ENCODE results near the gene TM9SF3. TPM values are rescaled to one million over a fixed set of nuclear protein-coding genes. Genes with fewer than 3 reads are reported as not detected.

The TM9SF3 gene
- total RNA-seq, 1 experiment from 2014 or later = 79.3 TPM

DNA sequence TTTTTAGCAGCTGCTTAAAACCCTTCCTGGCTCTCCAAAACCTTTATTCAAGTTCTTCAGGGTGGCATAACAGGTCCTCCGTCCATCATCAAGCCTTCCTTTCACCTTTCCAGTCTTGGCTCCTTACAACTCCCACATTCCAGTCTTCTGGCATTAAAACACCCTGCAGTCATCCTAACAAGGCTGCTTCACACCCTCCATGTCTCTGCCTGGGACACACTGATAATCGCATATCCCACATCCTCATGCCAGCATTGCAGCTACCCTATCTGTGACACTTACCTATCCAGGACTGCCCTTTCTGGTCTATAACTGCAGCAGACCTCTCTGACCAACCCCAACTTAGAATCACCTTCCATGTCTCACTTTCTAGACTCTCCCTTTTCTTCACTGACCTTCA, 70.5 kb downstream of the TM9SF3 start:
- TF ChIP-seq ZNF274 (IDR thresholded peaks at IDR 0.05; ENCODE audit: low read depth, low read length) (no peak), RAD21 (IDR thresholded peaks at IDR 0.05; ENCODE audit: low read depth) (no peak), CBX3 (IDR thresholded peaks at IDR 0.05; ENCODE audit: low read depth) (no peak), SRF (IDR thresholded peaks at IDR 0.05; ENCODE audit: low read depth) (no peak)
- TF ChIP-seq, protein P1, sequence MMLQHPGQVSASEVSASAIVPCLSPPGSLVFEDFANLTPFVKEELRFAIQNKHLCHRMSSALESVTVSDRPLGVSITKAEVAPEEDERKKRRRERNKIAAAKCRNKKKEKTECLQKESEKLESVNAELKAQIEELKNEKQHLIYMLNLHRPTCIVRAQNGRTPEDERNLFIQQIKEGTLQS (IDR thresholded peaks at IDR 0.05) = no peak
- TF ChIP-seq, protein P2, sequence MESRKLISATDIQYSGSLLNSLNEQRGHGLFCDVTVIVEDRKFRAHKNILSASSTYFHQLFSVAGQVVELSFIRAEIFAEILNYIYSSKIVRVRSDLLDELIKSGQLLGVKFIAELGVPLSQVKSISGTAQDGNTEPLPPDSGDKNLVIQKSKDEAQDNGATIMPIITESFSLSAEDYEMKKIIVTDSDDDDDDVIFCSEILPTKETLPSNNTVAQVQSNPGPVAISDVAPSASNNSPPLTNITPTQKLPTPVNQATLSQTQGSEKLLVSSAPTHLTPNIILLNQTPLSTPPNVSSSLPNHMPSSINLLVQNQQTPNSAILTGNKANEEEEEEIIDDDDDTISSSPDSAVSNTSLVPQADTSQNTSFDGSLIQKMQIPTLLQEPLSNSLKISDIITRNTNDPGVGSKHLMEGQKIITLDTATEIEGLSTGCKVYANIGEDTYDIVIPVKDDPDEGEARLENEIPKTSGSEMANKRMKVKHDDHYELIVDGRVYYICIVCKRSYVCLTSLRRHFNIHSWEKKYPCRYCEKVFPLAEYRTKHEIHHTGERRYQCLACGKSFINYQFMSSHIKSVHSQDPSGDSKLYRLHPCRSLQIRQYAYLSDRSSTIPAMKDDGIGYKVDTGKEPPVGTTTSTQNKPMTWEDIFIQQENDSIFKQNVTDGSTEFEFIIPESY (IDR thresholded peaks at IDR 0.05; ENCODE audit: extremely low read depth, insufficient replicate concordance, low read length) = no peak
- TF ChIP-seq, protein P3, sequence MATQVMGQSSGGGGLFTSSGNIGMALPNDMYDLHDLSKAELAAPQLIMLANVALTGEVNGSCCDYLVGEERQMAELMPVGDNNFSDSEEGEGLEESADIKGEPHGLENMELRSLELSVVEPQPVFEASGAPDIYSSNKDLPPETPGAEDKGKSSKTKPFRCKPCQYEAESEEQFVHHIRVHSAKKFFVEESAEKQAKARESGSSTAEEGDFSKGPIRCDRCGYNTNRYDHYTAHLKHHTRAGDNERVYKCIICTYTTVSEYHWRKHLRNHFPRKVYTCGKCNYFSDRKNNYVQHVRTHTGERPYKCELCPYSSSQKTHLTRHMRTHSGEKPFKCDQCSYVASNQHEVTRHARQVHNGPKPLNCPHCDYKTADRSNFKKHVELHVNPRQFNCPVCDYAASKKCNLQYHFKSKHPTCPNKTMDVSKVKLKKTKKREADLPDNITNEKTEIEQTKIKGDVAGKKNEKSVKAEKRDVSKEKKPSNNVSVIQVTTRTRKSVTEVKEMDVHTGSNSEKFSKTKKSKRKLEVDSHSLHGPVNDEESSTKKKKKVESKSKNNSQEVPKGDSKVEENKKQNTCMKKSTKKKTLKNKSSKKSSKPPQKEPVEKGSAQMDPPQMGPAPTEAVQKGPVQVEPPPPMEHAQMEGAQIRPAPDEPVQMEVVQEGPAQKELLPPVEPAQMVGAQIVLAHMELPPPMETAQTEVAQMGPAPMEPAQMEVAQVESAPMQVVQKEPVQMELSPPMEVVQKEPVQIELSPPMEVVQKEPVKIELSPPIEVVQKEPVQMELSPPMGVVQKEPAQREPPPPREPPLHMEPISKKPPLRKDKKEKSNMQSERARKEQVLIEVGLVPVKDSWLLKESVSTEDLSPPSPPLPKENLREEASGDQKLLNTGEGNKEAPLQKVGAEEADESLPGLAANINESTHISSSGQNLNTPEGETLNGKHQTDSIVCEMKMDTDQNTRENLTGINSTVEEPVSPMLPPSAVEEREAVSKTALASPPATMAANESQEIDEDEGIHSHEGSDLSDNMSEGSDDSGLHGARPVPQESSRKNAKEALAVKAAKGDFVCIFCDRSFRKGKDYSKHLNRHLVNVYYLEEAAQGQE (IDR thresholded peaks at IDR 0.05; ENCODE audit: low read depth) = no peak
- RAD21 ChIA-PET (ENCODE audit: low non-redundant PET in 1 of 2, low total read pairs in 2 of 2, uncharacterized antibody in 2 of 2, unreplicated experiment in 2 of 2) = no interaction called here
- Histone ChIP-seq H3K27ac (ENCODE audit: low read depth, low read length) (no peak overlapping the region), H3K9ac (ENCODE audit: low read length) (no peak overlapping the region), H4K20me1 (ENCODE audit: insufficient read depth) (no peaks in the 10 kb centered on the region), H3K9me2 (ENCODE audit: insufficient read depth) (no peaks in the 10 kb centered on the region), H3K4me3 (replicated peaks in 1 of 2; ENCODE audit: low read depth in 1 of 2, low read length in 2 of 2) (no peak overlapping the region), H3K9me3 (ENCODE audit: control insufficient read depth in 1 of 2, insufficient read depth in 1 of 2, low read depth in 1 of 2, low read length in 2 of 2) (no peaks in the 10 kb centered on the region), H3K79me2 (ENCODE audit: insufficient read depth, low read length) (no peaks in the 10 kb centered on the region), H3K4me1 (ENCODE audit: control insufficient read depth in 1 of 2, insufficient read depth in 2 of 2, low read length in 2 of 2) (peaks cover 0 to 15% of the 10 kb centered on the region in 2 experiments; a peak in 2 of 4 replicates), H3K4me2 (ENCODE audit: low read length) (no peak overlapping the region), H3K27me3 (ENCODE audit: insufficient read depth, low read length) (no peaks in the 10 kb centered on the region), H3K36me3 (ENCODE audit: control insufficient read depth in 1 of 2, insufficient read depth in 2 of 2, low read length in 2 of 2) (peaks cover 0 to 7% of the 10 kb centered on the region in 2 experiments; a peak in 2 of 4 replicates), H2AFZ (ENCODE audit: low read depth, low read length, poor library complexity, severe bottlenecking) (no peak overlapping the region)
- intact Hi-C loops (cut with micrococcal nuclease) = no loop called here
- DNase-seq (ENCODE audit: low read depth, low spot score) (no peak), ATAC-seq (no peak)
- BruUV-seq (replicated peaks) = no TSS peak
- POLR2A ChIA-PET = interaction anchor here (1.8 kb wide), 1 partner anchor 14 kb away, joined by 12 read pairs; no protein-coding TSS in a partner anchor
- CTCF ChIA-PET = no interaction called here

Measured in HCT116 (cell line).